SW 1271 (cell line): ENCODE measurements around the gene IL1A.
"Not testable (repeated sequence)": the region's sequence is repeated elsewhere in the genome, so short reads cannot be mapped to it uniquely, and the experiment has no call there.

Experiments used
- DNase-seq, 2 experiments: peaks; one replicate each; lab custom pipeline; 2025; lab: John Stamatoyannopoulos, UW

The IL1A gene, protein sequence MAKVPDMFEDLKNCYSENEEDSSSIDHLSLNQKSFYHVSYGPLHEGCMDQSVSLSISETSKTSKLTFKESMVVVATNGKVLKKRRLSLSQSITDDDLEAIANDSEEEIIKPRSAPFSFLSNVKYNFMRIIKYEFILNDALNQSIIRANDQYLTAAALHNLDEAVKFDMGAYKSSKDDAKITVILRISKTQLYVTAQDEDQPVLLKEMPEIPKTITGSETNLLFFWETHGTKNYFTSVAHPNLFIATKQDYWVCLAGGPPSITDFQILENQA

GRCh38 chr2:112784199-112785189 lies at the start of gene IL1A:
Gene IL1A, minus strand, starts transcription at chr2:112784493. Its CDS starts 723 bp downstream, at chr2:112783770.
- peak; percentile 3 to 27 for DNase-seq

DNA sequence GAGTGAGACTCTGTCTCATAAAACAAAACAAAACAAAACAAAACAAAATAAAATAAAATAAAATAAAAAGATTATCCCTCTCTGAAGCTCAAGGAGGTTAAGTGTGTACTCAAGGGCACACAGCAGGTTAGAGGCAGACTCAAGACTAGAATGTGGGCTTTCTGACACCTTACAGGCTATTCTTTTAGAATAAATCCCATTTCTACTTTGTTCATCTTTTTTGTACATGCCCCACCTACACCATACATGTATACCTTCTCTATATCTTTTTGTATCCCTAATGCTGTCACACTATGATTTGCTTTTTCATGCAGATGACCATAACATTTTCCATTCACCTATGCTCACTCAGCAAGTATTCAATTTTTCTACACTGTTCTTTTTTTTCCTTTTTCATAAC lies 49.7 kb upstream of the IL1A start:
- no peak for DNase-seq

- DNase-seq, result not testable (repeated sequence)
Observed at GRCh38 chr2:112833639-112833931, 49.3 kb upstream of the IL1A start.

DNA sequence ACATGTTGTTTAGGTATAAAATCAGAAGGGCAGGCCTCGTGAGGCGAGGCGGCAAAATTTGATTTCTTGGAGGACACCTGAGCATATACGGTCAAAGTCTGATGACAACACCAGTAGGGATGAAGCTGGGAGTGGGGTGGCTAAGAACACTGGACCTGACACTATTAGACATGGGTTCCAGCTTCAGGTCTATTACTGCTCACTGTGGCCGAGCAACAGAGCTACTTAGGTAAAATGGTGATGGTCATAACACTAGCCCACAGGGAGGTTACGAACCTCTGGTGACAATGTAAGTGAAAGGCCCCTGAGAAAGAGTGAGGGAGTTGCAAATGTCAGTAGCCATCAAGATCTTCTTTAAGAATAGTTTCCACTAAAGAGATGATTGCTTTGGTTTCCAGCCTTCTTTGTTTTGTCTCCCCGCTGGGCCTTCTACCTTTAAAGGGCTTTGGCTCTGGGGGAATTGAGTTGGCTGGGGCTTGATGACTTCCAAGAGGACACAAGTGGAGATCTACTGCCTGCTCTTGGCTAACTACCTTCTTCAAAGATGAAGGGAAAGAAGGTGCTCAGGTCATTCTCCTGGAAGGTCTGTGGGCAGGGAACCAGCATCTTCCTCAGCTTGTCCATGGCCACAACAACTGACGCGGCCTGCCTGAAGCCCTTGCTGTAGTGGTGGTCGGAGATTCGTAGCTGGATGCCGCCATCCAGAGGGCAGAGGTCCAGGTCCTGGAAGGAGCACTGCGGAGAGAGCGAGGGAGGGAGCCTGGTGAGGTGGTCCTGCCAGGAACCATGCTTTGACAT lies 48.7 kb upstream of the IL1A start:
- no peak for DNase-seq

DNA sequence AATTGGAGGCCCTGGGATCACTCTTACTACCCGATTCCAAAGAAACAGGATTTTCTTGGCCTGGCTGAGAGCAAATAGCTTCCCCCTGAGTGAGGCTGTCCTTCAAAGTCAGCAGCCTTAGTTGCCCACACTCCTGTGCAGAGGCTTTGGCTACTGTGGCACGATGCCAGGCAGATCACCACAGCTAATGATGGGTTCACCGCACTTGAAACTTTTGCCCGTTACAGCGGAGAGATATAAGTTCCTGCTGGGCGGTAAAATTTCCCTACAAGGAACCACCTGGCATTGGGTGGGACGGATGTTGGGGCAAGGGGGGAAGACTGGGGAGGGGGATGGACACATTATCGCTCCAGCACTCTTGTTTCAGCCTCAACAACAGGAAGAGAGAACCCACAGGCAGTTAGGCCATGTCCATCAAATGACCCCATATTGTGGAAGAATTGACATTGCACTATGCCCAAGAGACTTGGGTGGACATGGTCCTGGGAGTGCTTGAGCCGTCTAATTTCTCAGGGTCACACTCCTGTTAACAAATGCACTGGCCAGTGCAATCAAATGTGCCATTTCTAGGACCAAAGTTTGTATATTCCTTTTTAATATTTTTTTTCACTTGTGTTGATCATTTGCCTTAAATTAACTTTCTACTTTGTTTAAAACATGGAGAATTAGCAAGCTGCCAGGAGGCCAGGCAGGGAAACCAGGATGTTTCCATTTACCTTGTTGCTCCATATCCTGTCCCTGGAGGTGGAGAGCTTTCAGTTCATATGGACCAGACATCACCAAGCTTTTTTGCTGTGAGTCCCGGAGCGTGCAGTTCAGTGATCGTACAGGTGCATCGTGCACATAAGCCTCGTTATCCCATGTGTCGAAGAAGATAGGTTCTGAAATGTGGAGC lies 47.9 kb upstream of the IL1A start:
- no peak for DNase-seq

DNA sequence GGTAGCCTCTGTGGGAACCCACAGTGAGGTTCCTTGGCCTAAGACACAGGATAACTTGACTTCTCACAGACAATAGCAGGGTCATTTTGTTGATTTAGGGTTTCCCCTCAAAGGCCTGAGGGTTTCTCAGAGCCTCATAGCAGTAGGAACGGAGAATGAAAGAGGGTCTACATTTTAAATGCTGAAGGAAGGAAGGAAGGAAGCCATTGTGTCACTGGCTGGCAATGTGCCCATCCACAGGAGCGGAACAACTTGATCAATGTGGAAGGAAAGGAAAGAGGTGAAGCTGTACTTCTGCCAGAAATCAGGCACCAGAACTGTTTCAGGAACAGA lies 47.2 kb upstream of the IL1A start:
- DNase-seq, result no peak

DNA sequence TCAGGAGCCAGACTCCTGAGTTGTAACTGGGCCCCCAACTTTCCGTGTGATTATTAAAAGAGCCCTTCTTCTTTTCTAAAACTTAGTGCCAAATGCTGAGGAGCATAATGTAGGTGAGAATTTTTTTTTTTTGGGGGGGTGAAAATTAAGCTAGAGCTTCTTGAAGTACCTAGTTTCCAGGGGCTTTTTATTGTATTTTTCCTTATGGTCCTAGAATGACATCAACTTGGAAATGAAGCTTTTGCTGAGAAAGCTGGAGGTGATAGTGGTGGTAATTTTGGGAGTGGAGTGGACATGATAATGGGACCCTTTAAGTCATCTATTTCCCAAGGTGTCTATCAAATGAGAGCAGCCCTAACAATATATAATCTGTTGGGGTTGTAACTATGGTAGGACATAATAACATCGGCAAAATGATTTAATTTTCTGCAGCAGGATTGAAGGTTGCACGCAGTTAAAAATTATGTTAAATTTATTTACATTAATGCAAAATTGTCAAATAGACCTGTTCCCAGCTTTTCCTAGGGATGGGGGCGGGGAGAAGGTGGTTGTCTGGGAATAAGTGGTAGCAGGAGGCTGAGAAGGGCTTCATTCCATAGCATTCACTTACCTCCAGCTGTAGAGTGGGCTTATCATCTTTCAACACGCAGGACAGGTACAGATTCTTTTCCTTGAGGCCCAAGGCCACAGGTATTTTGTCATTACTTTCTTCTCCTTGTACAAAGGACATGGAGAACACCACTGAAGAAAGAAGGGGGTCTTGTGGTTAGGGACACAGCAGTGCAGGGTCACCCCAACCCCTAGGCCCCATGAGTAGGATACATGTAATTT lies 46.6 kb upstream of the IL1A start:
- DNase-seq, result no peak

- DNase-seq, result no peak
Observed at GRCh38 chr2:112829961-112830681, 45.8 kb upstream of the IL1A start.

- DNase-seq, result no peak
Observed at GRCh38 chr2:112829101-112829960, 45.0 kb upstream of the IL1A start.

DNA sequence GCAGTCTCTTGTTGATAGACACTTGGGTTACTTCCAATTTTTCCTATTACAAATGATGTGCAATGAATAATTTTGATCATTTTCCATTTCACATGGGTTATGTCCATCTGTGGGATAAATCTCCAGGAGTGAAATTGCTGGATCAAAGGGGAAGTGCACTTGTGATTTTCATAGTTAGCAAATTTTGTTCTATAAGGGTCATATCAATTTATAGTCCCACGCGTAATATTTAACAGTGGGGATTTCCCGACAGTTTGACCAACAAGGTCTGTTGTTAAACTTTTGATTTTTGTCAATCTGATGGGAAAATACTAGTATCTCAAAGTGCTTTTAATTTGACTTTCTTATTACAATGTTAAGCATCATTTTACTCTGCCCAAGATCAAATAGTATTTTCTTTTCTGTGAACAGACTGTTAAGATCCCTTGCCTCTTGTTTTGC lies 44.0 kb upstream of the IL1A start:
- no peak for DNase-seq

GRCh38 chr2:112827604-112828185 lies 43.4 kb upstream of the IL1A start:
- no peak for DNase-seq

DNA sequence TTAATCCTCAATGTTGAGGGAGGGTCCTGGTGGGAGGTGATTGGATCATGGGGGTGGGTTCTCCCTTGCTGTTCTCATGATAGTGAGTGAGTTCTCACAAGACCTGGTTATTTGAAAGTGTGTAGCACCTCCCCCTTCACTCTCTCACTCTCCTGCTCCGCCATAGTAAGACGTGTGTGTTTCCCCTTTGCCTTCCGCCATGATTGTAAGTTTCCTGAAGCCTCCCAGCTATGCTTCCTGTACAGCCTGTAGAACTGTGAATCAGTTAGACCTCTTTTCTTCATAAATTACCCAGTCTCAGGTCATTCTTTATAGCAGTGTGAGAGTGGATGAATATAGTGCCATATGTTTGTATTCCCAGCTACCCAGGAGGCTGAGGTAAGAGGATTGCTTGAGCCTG lies 42.7 kb upstream of the IL1A start:
- DNase-seq, result no peak

DNA sequence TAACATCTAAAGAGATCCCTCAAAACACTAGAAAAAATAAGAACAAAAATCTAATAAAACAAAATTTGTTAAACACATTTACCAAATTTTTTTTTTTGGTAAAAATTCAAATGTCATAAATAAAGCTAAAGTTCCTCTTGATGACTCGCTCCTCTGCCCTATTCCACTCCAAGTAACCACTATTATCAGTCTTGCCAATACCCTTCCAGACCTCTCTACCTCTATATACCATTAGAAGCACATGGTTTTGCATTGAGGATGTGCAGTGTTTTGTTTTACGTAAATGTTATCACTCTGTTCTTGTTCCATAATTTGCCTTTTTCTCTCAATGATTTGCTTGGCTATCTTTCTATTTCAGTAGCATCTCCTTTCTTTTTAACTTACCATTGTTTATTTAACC lies 41.4 kb upstream of the IL1A start:
- DNase-seq, result no peak

- no peak for DNase-seq
Observed at GRCh38 chr2:112824694-112825085, 40.4 kb upstream of the IL1A start.

GRCh38 chr2:112821682-112822081 lies 37.4 kb upstream of the IL1A start:
- DNase-seq, result no peak

DNA sequence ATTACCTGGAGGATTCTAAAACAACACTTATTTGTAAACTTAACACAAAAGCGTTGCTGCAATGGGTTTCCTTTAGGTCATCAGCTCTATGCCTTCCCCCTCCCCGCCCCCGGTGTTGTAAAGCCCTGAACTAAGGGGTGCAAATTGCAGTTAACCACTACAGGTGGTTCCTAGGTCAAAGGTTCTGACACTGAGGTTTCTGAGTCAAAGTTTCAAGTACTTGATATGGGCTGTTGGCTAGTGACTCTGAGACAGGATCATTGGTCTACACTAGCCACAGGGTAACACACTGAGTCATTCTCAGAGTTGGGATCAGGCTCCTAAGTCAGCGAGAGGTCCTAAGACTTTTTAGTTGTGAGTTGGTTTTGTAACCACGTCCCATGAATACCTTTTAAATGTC lies 36.8 kb upstream of the IL1A start:
- no peak for DNase-seq

DNA sequence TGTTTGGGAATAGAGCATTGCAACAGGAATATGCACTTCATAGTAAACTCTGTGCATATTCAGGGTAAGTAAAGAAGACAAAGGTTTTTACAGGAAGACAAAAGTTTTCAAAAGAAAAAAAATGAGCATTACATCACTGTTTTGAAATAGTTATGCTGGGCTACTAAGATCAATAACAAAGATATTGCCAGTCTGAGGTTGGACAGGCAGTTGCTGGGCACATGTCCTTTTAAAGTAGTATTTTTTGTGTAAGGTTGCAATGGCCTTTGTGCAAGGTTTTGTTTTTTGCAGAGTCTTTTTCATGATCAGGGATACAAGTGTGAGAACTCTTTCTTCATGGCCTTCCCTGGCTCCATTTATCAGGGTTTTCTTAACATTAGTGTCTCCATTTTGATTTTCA lies 36.0 kb upstream of the IL1A start:
- DNase-seq, result no peak

DNA sequence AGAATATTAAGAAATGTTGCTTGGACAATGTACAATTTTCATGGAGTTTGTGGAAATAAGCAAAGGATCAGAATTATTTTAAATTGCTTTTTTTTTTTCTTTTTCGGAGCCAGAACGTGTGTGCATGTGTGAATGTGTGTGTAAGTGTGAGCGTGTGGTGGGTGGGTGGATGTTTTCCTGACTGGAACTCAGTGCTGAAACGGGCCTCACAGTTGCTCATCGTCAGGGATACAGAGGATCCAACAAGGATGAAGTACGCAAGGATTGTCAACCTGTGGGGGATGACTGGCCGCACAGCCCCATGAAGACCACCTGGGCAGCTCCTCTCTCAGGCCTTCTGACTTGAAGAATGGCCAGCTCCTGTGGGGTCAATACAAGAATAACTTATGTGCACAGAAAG lies 34.8 kb upstream of the IL1A start:
- DNase-seq, result no peak
